Fibroblast of lung (primary cell): ENCODE results near the gene CDH4. TPM values are rescaled to one million over a fixed set of nuclear protein-coding genes. Genes with fewer than 3 reads are reported as not detected.
A peak's percentile ranks its signal among the peaks of the same experiment; 100 is the strongest.

Source experiments
- DNase-seq, 2 donors: peaks; one replicate each; pipeline versions ENCODE4 v3.0.0 to v3.0.0-alpha.2; 2010; ENCODE audit warnings: low read depth in 2 of 2
- H2AFZ ChIP-seq: 2 replicates; pipeline ENCODE4 v1.5.1; 2012; ENCODE audit warnings: low read length, control low read depth, inconsistent platforms
- H3K27ac ChIP-seq: 2 replicates; pipeline ENCODE4 v1.5.1; 2011; ENCODE audit warnings: low read length, control low read depth; ENCODE audit not compliant: insufficient read depth
- H3K27me3 ChIP-seq: 2 replicates; pipeline ENCODE4 v1.5.1; 2011; ENCODE audit warnings: mild to moderate bottlenecking, low read length; ENCODE audit not compliant: control insufficient read depth, insufficient read depth
- H3K36me3 ChIP-seq: 2 replicates; pipeline ENCODE4 v1.5.1; 2011; ENCODE audit warnings: low read length; ENCODE audit not compliant: control insufficient read depth, insufficient read depth
- H3K4me1 ChIP-seq: 2 replicates; pipeline ENCODE4 v1.5.1; 2011; ENCODE audit warnings: low read length; ENCODE audit not compliant: control insufficient read depth, insufficient read depth; ENCODE audit errors: extremely low read depth
- H3K4me2 ChIP-seq: 2 replicates; pipeline ENCODE4 v1.5.1; 2011; ENCODE audit warnings: low read length, control low read depth; ENCODE audit not compliant: insufficient read depth; ENCODE audit errors: extremely low read depth
- H3K4me3 ChIP-seq, 4 experiments: fragments of 200-600 bp in 1 of 4; sonication (generic) in 1 of 4; replicated peaks in 1 of 4; 2 replicates each; pipeline ENCODE4 v1.5.1; 2011 to 2016; ENCODE audit warnings: low read length in 4 of 4, low read depth in 3 of 4, mild to moderate bottlenecking in 3 of 4, control low read depth in 2 of 4, inconsistent platforms in 1 of 4, mixed read lengths in 1 of 4; ENCODE audit not compliant: insufficient read depth in 1 of 4; ENCODE audit errors: control extremely low read depth in 1 of 4
- H3K79me2 ChIP-seq: 2 replicates; pipeline ENCODE4 v1.5.1; 2012; ENCODE audit warnings: mild to moderate bottlenecking, low read length, inconsistent platforms; ENCODE audit not compliant: control insufficient read depth, insufficient read depth
- H3K9ac ChIP-seq: 2 replicates; pipeline ENCODE4 v1.5.1; 2011; ENCODE audit warnings: mild to moderate bottlenecking, low read length, control low read depth; ENCODE audit not compliant: insufficient read depth
- H3K9me3 ChIP-seq: 2 replicates; pipeline ENCODE4 v1.5.1; 2012; ENCODE audit warnings: low read depth, low read length; ENCODE audit not compliant: control insufficient read depth, insufficient read depth
- H4K20me1 ChIP-seq: 2 replicates; pipeline ENCODE4 v1.5.1; 2011; ENCODE audit warnings: low read length; ENCODE audit not compliant: control insufficient read depth, insufficient read depth; ENCODE audit errors: extremely low read depth
- EZH2 ChIP-seq: IDR thresholded peaks from 2 replicates; pipeline ENCODE4 v1.5.1; 2012; ENCODE audit warnings: low read length, control low read depth, mild to moderate bottlenecking; ENCODE audit errors: missing control alignments
- polyA plus RNA-seq, 2 donors: library from polyadenylated mRNA; depleted of rRNA in 1 of 2; stranded (reverse) in 1 of 2; unstranded in 1 of 2; fragments of >200 nt; gene quantifications; 2 replicates each; pipeline ENCODE4 v1.2.1, GENCODE V29; 2011 to 2012; ENCODE audit warnings: missing spikeins in 1 of 2
- total RNA-seq: library from RNA; depleted of rRNA; stranded (reverse); fragments of >200 nt; gene quantifications from 2 replicates; pipeline ENCODE4 v1.2.1, GENCODE V29; 2014
- TF ChIP-seq, protein P1 (sequence below), 2 donors: IDR thresholded peaks in 1 of 2; conservative IDR thresholded peaks in 1 of 2; 1 replicate in 1 of 2; 2 replicates in 1 of 2; pipeline ENCODE4 v1.5.1; 2011 to 2012; ENCODE audit warnings: low read length in 2 of 2, control low read depth in 1 of 2, inconsistent platforms in 1 of 2, low read depth in 1 of 2, mild to moderate bottlenecking in 1 of 2

The CDH4 gene
- total and polyA plus RNA-seq, 2 donors (not counting 1 experiment from before 2014, with no cell fraction given) = 4.8 to 6.8 TPM

- Histone ChIP-seq H3K4me1 (no peaks in the 10 kb centered on the region), H3K27ac (no peak overlapping the region), H3K9ac (no peak overlapping the region), H2AFZ (no peak overlapping the region), H3K79me2 (no peaks in the 10 kb centered on the region), H3K9me3 (no peaks in the 10 kb centered on the region), H3K4me3 (no peak overlapping the region), H3K36me3 (no peaks in the 10 kb centered on the region), H4K20me1 (no peaks in the 10 kb centered on the region), H3K4me2 (no peak overlapping the region), H3K27me3 (no peaks in the 10 kb centered on the region)
- peak in 1 of 2 donors; percentile 32 for DNase-seq
- TF ChIP-seq EZH2 = no peak
- TF ChIP-seq, protein P1, sequence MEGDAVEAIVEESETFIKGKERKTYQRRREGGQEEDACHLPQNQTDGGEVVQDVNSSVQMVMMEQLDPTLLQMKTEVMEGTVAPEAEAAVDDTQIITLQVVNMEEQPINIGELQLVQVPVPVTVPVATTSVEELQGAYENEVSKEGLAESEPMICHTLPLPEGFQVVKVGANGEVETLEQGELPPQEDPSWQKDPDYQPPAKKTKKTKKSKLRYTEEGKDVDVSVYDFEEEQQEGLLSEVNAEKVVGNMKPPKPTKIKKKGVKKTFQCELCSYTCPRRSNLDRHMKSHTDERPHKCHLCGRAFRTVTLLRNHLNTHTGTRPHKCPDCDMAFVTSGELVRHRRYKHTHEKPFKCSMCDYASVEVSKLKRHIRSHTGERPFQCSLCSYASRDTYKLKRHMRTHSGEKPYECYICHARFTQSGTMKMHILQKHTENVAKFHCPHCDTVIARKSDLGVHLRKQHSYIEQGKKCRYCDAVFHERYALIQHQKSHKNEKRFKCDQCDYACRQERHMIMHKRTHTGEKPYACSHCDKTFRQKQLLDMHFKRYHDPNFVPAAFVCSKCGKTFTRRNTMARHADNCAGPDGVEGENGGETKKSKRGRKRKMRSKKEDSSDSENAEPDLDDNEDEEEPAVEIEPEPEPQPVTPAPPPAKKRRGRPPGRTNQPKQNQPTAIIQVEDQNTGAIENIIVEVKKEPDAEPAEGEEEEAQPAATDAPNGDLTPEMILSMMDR (conservative IDR thresholded peaks at IDR 0.05 in 1 of 2, IDR thresholded peaks at IDR 0.05 in 1 of 2; ENCODE audit: low read depth in 1 of 2, low read length in 2 of 2) = no peak
These were observed 359.5 kb downstream of the CDH4 start for GRCh38 chr20:61611401-61612180.

GRCh38 chr20:61613917-61614705 is 362.1 kb downstream of the CDH4 start:
- no peak for DNase-seq
- H3K27ac ChIP-seq = no peak overlapping the region
- H3K9ac ChIP-seq = no peak overlapping the region
- no peaks in the 10 kb centered on the region for H3K27me3 ChIP-seq
- no peaks in the 10 kb centered on the region for H3K79me2 ChIP-seq
- H3K4me2 ChIP-seq = no peak overlapping the region
- no peak overlapping the region for H2AFZ ChIP-seq
- no peak for TF ChIP-seq EZH2
- TF ChIP-seq, protein P1 (conservative IDR thresholded peaks at IDR 0.05 in 1 of 2, IDR thresholded peaks at IDR 0.05 in 1 of 2; ENCODE audit: low read depth in 1 of 2, low read length in 2 of 2) = no peak
- H3K36me3 ChIP-seq = no peaks in the 10 kb centered on the region
- no peaks in the 10 kb centered on the region for H3K4me1 ChIP-seq
- H3K4me3 ChIP-seq = no peak overlapping the region
- H3K9me3 ChIP-seq = no peaks in the 10 kb centered on the region
- H4K20me1 ChIP-seq = no peaks in the 10 kb centered on the region

DNA sequence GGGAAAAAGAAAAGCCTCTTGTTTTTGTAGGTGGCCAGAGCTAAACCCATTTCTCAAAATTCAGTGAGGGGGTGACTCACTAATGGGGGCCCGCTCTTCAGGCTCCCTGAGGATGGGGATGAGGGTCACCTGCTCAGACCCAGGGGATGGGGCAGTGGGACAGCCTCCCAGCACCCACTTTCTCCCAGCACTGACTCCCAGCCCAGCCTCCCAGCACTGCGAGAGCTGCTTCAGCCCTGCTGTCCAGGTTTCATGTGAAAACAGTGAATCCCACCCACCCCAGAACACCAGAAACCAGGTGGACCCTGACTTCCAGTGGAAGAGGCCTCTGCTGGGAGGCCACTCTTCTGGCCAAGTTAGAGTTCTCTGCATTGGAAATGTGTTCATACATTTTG is 362.6 kb downstream of the CDH4 start:
- H3K9me3 ChIP-seq = no peaks in the 10 kb centered on the region
- no peaks in the 10 kb centered on the region for H3K4me1 ChIP-seq
- no peak for TF ChIP-seq EZH2
- TF ChIP-seq, protein P1 (conservative IDR thresholded peaks at IDR 0.05 in 1 of 2, IDR thresholded peaks at IDR 0.05 in 1 of 2; ENCODE audit: low read depth in 1 of 2, low read length in 2 of 2) = no peak
- no peaks in the 10 kb centered on the region for H3K27me3 ChIP-seq
- no peak overlapping the region for H3K4me2 ChIP-seq
- DNase-seq = no peak
- no peaks in the 10 kb centered on the region for H3K79me2 ChIP-seq
- H3K9ac ChIP-seq = no peak overlapping the region
- no peak overlapping the region for H2AFZ ChIP-seq
- H3K4me3 ChIP-seq = no peak overlapping the region
- no peaks in the 10 kb centered on the region for H3K36me3 ChIP-seq
- no peak overlapping the region for H3K27ac ChIP-seq
- H4K20me1 ChIP-seq = peaks cover 1% of the 10 kb centered on the region
